ENCODE results near the gene CCDC194. TPM values are rescaled to one million over a fixed set of nuclear protein-coding genes. Genes with fewer than 3 reads are reported as not detected.

The CCDC194 gene
- total RNA-seq, 1 donor from 2014 or later, result not detected

GRCh38 chr19:17421942-17422341 is 27.9 kb upstream of the CCDC194 start:
- Histone ChIP-seq H3K27me3 (ENCODE audit: control insufficient read depth in 3 of 3, insufficient read depth in 3 of 3, low read length in 3 of 3) (no peaks in the 10 kb centered on the region), H3K4me3 (ENCODE audit: low read length in 3 of 3) (no peak overlapping the region), H3K27ac (ENCODE audit: low read depth, low read length) (no peak overlapping the region), H3K9me3 (ENCODE audit: control insufficient read depth in 3 of 3, low read length in 3 of 3) (no peaks in the 10 kb centered on the region), H3K36me3 (ENCODE audit: control insufficient read depth in 3 of 3, insufficient read depth in 3 of 3, low read length in 3 of 3) (peaks cover 6 to 12% (median 7%) of the 10 kb centered on the region in 3 donors), H3K4me1 (ENCODE audit: control insufficient read depth in 3 of 3, insufficient read depth in 3 of 3, low read length in 3 of 3) (peaks cover 11 to 14% (median 12%) of the 10 kb centered on the region in 3 donors), H3K9ac (ENCODE audit: low read depth in 1 of 3, low read length in 3 of 3) (no peak overlapping the region)

- Histone ChIP-seq H3K27ac (ENCODE audit: low read depth, low read length) (no peak overlapping the region), H3K36me3 (ENCODE audit: control insufficient read depth in 3 of 3, insufficient read depth in 3 of 3, low read length in 3 of 3) (peaks cover 6 to 12% (median 7%) of the 10 kb centered on the region in 3 donors), H3K9me3 (ENCODE audit: control insufficient read depth in 3 of 3, low read length in 3 of 3) (no peaks in the 10 kb centered on the region), H3K27me3 (ENCODE audit: control insufficient read depth in 3 of 3, insufficient read depth in 3 of 3, low read length in 3 of 3) (peaks cover 0 to 5% (median 4%) of the 10 kb centered on the region in 3 donors), H3K4me1 (ENCODE audit: control insufficient read depth in 3 of 3, insufficient read depth in 3 of 3, low read length in 3 of 3) (peaks cover 11 to 14% (median 12%) of the 10 kb centered on the region in 3 donors), H3K4me3 (ENCODE audit: low read length in 3 of 3) (peak overlapping the region; percentile 72 to 84 (median 79)), H3K9ac (ENCODE audit: low read depth in 1 of 3, low read length in 3 of 3) (peak overlapping the region; percentile 30 to 62 (median 57))
Measured at GRCh38 chr19:17420475-17420924, 26.5 kb upstream of the CCDC194 start.

GRCh38 chr19:17419621-17420474 is 25.9 kb upstream of the CCDC194 start, which contains the start of gene MVB12A:
Gene MVB12A, plus strand, starts transcription at chr19:17420047. Its CDS starts 89 bp downstream, at chr19:17420136.
- no peaks in the 10 kb centered on the region for H3K9me3 ChIP-seq (ENCODE audit: control insufficient read depth in 3 of 3, low read length in 3 of 3)
- peaks cover 6 to 12% (median 7%) of the 10 kb centered on the region in 3 donors for H3K36me3 ChIP-seq (ENCODE audit: control insufficient read depth in 3 of 3, insufficient read depth in 3 of 3, low read length in 3 of 3)
- H3K9ac ChIP-seq (ENCODE audit: low read depth in 1 of 3, low read length in 3 of 3), result peak within 1 kb of the TSS; percentile 57 to 78 (median 75)
- peak within 1 kb of the TSS; percentile 80 to 84 (median 81) for H3K4me3 ChIP-seq (ENCODE audit: low read length in 3 of 3)
- peaks cover 11 to 14% (median 12%) of the 10 kb centered on the region in 3 donors for H3K4me1 ChIP-seq (ENCODE audit: control insufficient read depth in 3 of 3, insufficient read depth in 3 of 3, low read length in 3 of 3)
- peak within 1 kb of the TSS; percentile 79 for H3K27ac ChIP-seq (ENCODE audit: low read depth, low read length)
- H3K27me3 ChIP-seq (ENCODE audit: control insufficient read depth in 3 of 3, insufficient read depth in 3 of 3, low read length in 3 of 3), result peaks cover 0 to 5% (median 4%) of the 10 kb centered on the region in 3 donors

- peak overlapping the region; percentile 57 to 78 (median 75) for H3K9ac ChIP-seq (ENCODE audit: low read depth in 1 of 3, low read length in 3 of 3)
- peak overlapping the region; percentile 67 to 81 (median 80) for H3K4me3 ChIP-seq (ENCODE audit: low read length in 3 of 3)
- peaks cover 6 to 12% (median 7%) of the 10 kb centered on the region in 3 donors for H3K36me3 ChIP-seq (ENCODE audit: control insufficient read depth in 3 of 3, insufficient read depth in 3 of 3, low read length in 3 of 3)
- H3K27me3 ChIP-seq (ENCODE audit: control insufficient read depth in 3 of 3, insufficient read depth in 3 of 3, low read length in 3 of 3), result peaks cover 0 to 7% (median 4%) of the 10 kb centered on the region in 3 donors
- peak overlapping the region; percentile 79 for H3K27ac ChIP-seq (ENCODE audit: low read depth, low read length)
- H3K4me1 ChIP-seq (ENCODE audit: control insufficient read depth in 3 of 3, insufficient read depth in 3 of 3, low read length in 3 of 3), result peaks cover 11 to 14% (median 12%) of the 10 kb centered on the region in 3 donors
- no peaks in the 10 kb centered on the region for H3K9me3 ChIP-seq (ENCODE audit: control insufficient read depth in 3 of 3, low read length in 3 of 3)
Measured at GRCh38 chr19:17419154-17419620, 25.2 kb upstream of the CCDC194 start.

GRCh38 chr19:17418710-17419109 is 24.7 kb upstream of the CCDC194 start:
- Histone ChIP-seq H3K4me1 (ENCODE audit: control insufficient read depth in 3 of 3, insufficient read depth in 3 of 3, low read length in 3 of 3) (peaks cover 11 to 14% (median 14%) of the 10 kb centered on the region in 3 donors), H3K27ac (ENCODE audit: low read depth, low read length) (no peak overlapping the region), H3K4me3 (ENCODE audit: low read length in 3 of 3) (peak overlapping the region in 1 of 3 donors; percentile 67), H3K36me3 (ENCODE audit: control insufficient read depth in 3 of 3, insufficient read depth in 3 of 3, low read length in 3 of 3) (peaks cover 3 to 9% (median 3%) of the 10 kb centered on the region in 3 donors), H3K9ac (ENCODE audit: low read depth in 1 of 3, low read length in 3 of 3) (no peak overlapping the region), H3K9me3 (ENCODE audit: control insufficient read depth in 3 of 3, low read length in 3 of 3) (no peaks in the 10 kb centered on the region), H3K27me3 (ENCODE audit: control insufficient read depth in 3 of 3, insufficient read depth in 3 of 3, low read length in 3 of 3) (peaks cover 1 to 10% (median 4%) of the 10 kb centered on the region in 3 donors)

- H3K36me3 ChIP-seq (ENCODE audit: control insufficient read depth in 3 of 3, insufficient read depth in 3 of 3, low read length in 3 of 3), result no peaks in the 10 kb centered on the region
- no peaks in the 10 kb centered on the region for H3K9me3 ChIP-seq (ENCODE audit: control insufficient read depth in 3 of 3, low read length in 3 of 3)
- peaks cover 4 to 17% (median 4%) of the 10 kb centered on the region in 3 donors for H3K27me3 ChIP-seq (ENCODE audit: control insufficient read depth in 3 of 3, insufficient read depth in 3 of 3, low read length in 3 of 3)
- no peak overlapping the region for H3K4me3 ChIP-seq (ENCODE audit: low read length in 3 of 3)
- no peak overlapping the region for H3K27ac ChIP-seq (ENCODE audit: low read depth, low read length)
- no peak overlapping the region for H3K9ac ChIP-seq (ENCODE audit: low read depth in 1 of 3, low read length in 3 of 3)
- H3K4me1 ChIP-seq (ENCODE audit: control insufficient read depth in 3 of 3, insufficient read depth in 3 of 3, low read length in 3 of 3), result peaks cover 4 to 14% (median 7%) of the 10 kb centered on the region in 3 donors
Measured at GRCh38 chr19:17415121-17415520, 21.1 kb upstream of the CCDC194 start.

GRCh38 chr19:17414097-17414496 is 20.1 kb upstream of the CCDC194 start:
- H3K4me1 ChIP-seq (ENCODE audit: control insufficient read depth in 3 of 3, insufficient read depth in 3 of 3, low read length in 3 of 3), result peaks cover 1 to 10% (median 2%) of the 10 kb centered on the region in 3 donors
- H3K27me3 ChIP-seq (ENCODE audit: control insufficient read depth in 3 of 3, insufficient read depth in 3 of 3, low read length in 3 of 3), result peaks cover 4 to 17% (median 4%) of the 10 kb centered on the region in 3 donors
- no peak overlapping the region for H3K27ac ChIP-seq (ENCODE audit: low read depth, low read length)
- no peaks in the 10 kb centered on the region for H3K36me3 ChIP-seq (ENCODE audit: control insufficient read depth in 3 of 3, insufficient read depth in 3 of 3, low read length in 3 of 3)
- H3K9me3 ChIP-seq (ENCODE audit: control insufficient read depth in 3 of 3, low read length in 3 of 3), result no peaks in the 10 kb centered on the region
- no peak overlapping the region for H3K9ac ChIP-seq (ENCODE audit: low read depth in 1 of 3, low read length in 3 of 3)
- H3K4me3 ChIP-seq (ENCODE audit: low read length in 3 of 3), result no peak overlapping the region

GRCh38 chr19:17411801-17412200 is 17.8 kb upstream of the CCDC194 start:
- no peak overlapping the region for H3K27ac ChIP-seq (ENCODE audit: low read depth, low read length)

GRCh38 chr19:17409990-17410389 is 16.0 kb upstream of the CCDC194 start:
- Histone ChIP-seq H3K4me1 (ENCODE audit: control insufficient read depth in 3 of 3, insufficient read depth in 3 of 3, low read length in 3 of 3) (peaks cover 11 to 13% (median 12%) of the 10 kb centered on the region in 3 donors), H3K9me3 (ENCODE audit: control insufficient read depth in 3 of 3, low read length in 3 of 3) (no peaks in the 10 kb centered on the region), H3K9ac (ENCODE audit: low read depth in 1 of 3, low read length in 3 of 3) (no peak overlapping the region), H3K4me3 (ENCODE audit: low read length in 3 of 3) (no peak overlapping the region), H3K27ac (ENCODE audit: low read depth, low read length) (no peak overlapping the region), H3K36me3 (ENCODE audit: control insufficient read depth in 3 of 3, insufficient read depth in 3 of 3, low read length in 3 of 3) (no peaks in the 10 kb centered on the region), H3K27me3 (ENCODE audit: control insufficient read depth in 3 of 3, insufficient read depth in 3 of 3, low read length in 3 of 3) (peaks cover 0 to 12% (median 4%) of the 10 kb centered on the region in 3 donors)

More at GRCh38 chr19:17411801-17412200, 17.8 kb upstream of the CCDC194 start:
- no peaks in the 10 kb centered on the region for H3K36me3 ChIP-seq (ENCODE audit: control insufficient read depth in 3 of 3, insufficient read depth in 3 of 3, low read length in 3 of 3)
- H3K27me3 ChIP-seq (ENCODE audit: control insufficient read depth in 3 of 3, insufficient read depth in 3 of 3, low read length in 3 of 3), result peaks cover 4 to 17% (median 4%) of the 10 kb centered on the region in 3 donors
- H3K9me3 ChIP-seq (ENCODE audit: control insufficient read depth in 3 of 3, low read length in 3 of 3), result no peaks in the 10 kb centered on the region
- H3K4me3 ChIP-seq (ENCODE audit: low read length in 3 of 3), result no peak overlapping the region
- H3K4me1 ChIP-seq (ENCODE audit: control insufficient read depth in 3 of 3, insufficient read depth in 3 of 3, low read length in 3 of 3), result peaks cover 0 to 11% (median 1%) of the 10 kb centered on the region in 3 donors
- H3K9ac ChIP-seq (ENCODE audit: low read depth in 1 of 3, low read length in 3 of 3), result no peak overlapping the region

Data from skeletal muscle tissue (tissue), 4 donors.